Transverse colon (tissue), 4 donors: ENCODE results near the gene PTGER3. TPM values are rescaled to one million over a fixed set of nuclear protein-coding genes. Genes with fewer than 3 reads are reported as not detected.

Experiments used
- DNase-seq: peaks from one replicate; pipeline ENCODE4 v3.0.0-alpha.2; 2019
- H3K27ac ChIP-seq, 4 donors: fragments of 200-600 bp; sonication (generic); 2 replicates each; pipeline ENCODE4 v1.5.1; 2016 to 2018; ENCODE audit warnings: inconsistent platforms in 4 of 4
- H3K27me3 ChIP-seq: fragments of 200-600 bp; sonication (generic); 2 replicates; pipeline ENCODE4 v1.5.1; 2017; ENCODE audit warnings: inconsistent platforms
- H3K36me3 ChIP-seq, 4 donors: fragments of 200-600 bp; sonication (generic); 2 replicates each; pipeline ENCODE4 v1.5.1; 2017 to 2019; ENCODE audit warnings: inconsistent platforms in 4 of 4
- H3K4me1 ChIP-seq, 4 donors: fragments of 200-600 bp; sonication (generic); 2 replicates each; pipeline ENCODE4 v1.5.1; 2017 to 2020; ENCODE audit warnings: inconsistent platforms in 4 of 4
- H3K4me3 ChIP-seq, 4 donors: fragments of 200-600 bp; sonication (generic); 1 replicate in 1 of 4; 2 replicates in 3 of 4; pipeline versions ENCODE4 v1.5.1 to v1.6.1; 2017 to 2019; ENCODE audit warnings: inconsistent platforms in 4 of 4
- H3K9me3 ChIP-seq, 2 donors: fragments of 200-600 bp; sonication (generic); 2 replicates each; pipeline ENCODE4 v1.5.1; 2017 to 2019; ENCODE audit warnings: inconsistent platforms in 2 of 2
- EP300 ChIP-seq: sonication (generic); formaldehyde crosslinking; IDR thresholded peaks from one replicate; pipeline ENCODE4 v1.6.1; 2017; ENCODE audit warnings: antibody characterized with exemption, low read depth
- POLR2A ChIP-seq: fragments of 450-650 bp; IDR thresholded peaks from one replicate; pipeline ENCODE4 v1.6.1; 2016; ENCODE audit warnings: antibody characterized with exemption, mild to moderate bottlenecking, moderate library complexity
- POLR2AphosphoS5 ChIP-seq, 3 donors: sonication (generic); formaldehyde crosslinking; IDR thresholded peaks; one replicate each; pipeline ENCODE4 v1.6.1; 2016; ENCODE audit warnings: antibody characterized with exemption in 3 of 3
- WGBS, 2 donors: methylation state at CpG; one replicate each; pipeline ENCODE4 v1.1.5; 2018; ENCODE audit warnings: low coverage in 1 of 2; 5-methylcytosine and 5-hydroxymethylcytosine counted together
- in situ Hi-C, 4 donors: fragments of 200-750 bp; cut with MboI; loops; one replicate each; pipeline versions ENCODE4 v1.15.0 to v1.15.1; 2017; ENCODE audit warnings: low sequenced_read_pairs in 3 of 4, low pct_ligation_motif_present in 1 of 4, low pct_unique_long_range_greater_than_20kb in 1 of 4
- intact Hi-C: fragments of 100-400 bp; cut with DNase I; formaldehyde crosslinking; loops from one replicate; pipeline ENCODE4 v1.15.1; 2023; ENCODE audit warnings: low total_unique reads
- small RNA-seq, 4 donors: library from RNA; depleted of rRNA; stranded (forward); fragments of <200 nt; gene quantifications; one replicate each; pipeline ENCODE3, GENCODE V24; 2016
- total RNA-seq, 4 donors: library from RNA; depleted of rRNA; stranded (reverse); fragments of >200 nt; gene quantifications; one replicate each; pipeline ENCODE4 v1.1.0, GENCODE V29; 2016
- TF ChIP-seq, protein P1 (sequence below), 5 experiments: fragments of 200-600 bp in 3 of 5; fragments of 450-650 bp in 2 of 5; sonication (generic) in 3 of 5; IDR thresholded peaks; 1 replicate in 2 of 5; 2 replicates in 3 of 5; pipeline ENCODE4 v1.5.1; 2016 to 2017; ENCODE audit warnings: antibody characterized with exemption in 5 of 5, inconsistent platforms in 3 of 5, mild to moderate bottlenecking in 2 of 5, moderate library complexity in 1 of 5

Gene PTGER3
- total RNA-seq, 4 donors from 2014 or later, result 4.8 to 37.0 (median 18.5) TPM

DNA sequence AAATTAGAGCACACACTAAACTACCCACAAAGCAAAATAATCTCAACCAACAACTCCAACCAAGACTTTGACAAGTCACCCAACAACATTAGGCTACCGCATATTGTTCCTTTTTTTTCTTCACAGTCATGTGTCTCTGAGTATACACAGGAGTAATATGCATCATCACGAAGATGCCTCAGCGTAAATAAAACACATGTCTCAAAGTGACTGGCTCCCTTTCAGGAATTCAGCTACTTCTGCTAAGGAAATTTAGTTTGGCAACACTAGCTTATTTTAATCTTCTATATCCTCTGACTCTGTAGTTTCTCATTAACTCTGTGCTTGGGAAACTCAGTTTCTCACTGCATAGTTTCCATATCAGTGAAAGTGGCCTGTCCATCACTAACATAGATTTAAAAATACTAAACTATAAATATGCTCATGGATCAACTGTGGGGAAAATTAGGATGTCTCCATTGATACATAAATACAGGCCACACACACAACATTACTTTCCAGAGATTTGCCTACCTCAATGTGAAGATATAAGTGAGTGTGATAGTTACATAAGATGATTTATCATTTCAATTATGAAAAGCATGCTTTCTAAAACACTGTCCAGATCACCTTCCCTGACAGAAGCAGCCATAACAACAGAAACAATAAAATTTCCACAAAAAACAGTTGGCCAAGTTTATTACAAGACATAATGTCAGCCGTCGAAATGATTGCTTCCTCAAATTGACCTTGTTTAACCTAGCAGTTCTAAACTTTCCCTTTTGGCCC lies 113.2 kb downstream of the PTGER3 start:
- in situ Hi-C loops (no loop called here), intact Hi-C loops (no loop called here)
- H3K27me3 ChIP-seq, result no peaks in the 10 kb centered on the region
- H3K27ac ChIP-seq, result no peak overlapping the region
- H3K4me1 ChIP-seq, result peaks cover 0 to 3% (median 1%) of the 10 kb centered on the region in 4 donors
- no peak for TF ChIP-seq POLR2A
- TF ChIP-seq POLR2AphosphoS5 (IDR thresholded peaks at IDR 0.05), result peak in 1 of 3 donors; percentile 54
- no peak overlapping the region for H3K4me3 ChIP-seq
- no peaks in the 10 kb centered on the region for H3K9me3 ChIP-seq
- H3K36me3 ChIP-seq, result no peaks in the 10 kb centered on the region
- 47 to 56% methylated on average over 5 of the region's 5 CpGs for WGBS, 2 donors
- no peak for DNase-seq

DNA sequence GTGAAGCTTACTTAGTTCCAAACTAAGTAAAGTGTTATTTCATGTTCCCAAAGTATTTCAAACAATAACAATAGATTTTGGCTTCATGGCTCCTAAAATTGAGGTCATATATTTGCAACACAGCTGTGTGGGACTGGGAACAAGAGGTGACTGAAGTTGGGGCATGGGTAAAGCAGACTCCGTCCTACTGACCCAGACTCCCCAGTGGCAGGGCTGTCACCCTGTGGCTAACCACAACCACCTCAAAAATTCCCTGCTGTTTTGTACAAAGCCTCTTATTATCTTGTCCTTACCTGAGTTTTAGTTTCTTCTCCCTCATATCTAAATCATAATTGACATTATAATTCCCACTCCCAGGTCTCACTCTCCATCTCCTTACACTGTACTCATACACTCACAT lies 117.6 kb downstream of the PTGER3 start:
- 40 to 63% methylated on average over 1 of the region's 1 CpG for whole genome bisulfite sequencing, 2 donors
- in situ Hi-C loops (no loop called here), intact Hi-C loops (no loop called here)
- Histone ChIP-seq H3K4me3 (no peak overlapping the region), H3K27me3 (no peaks in the 10 kb centered on the region), H3K27ac (no peak overlapping the region), H3K36me3 (no peaks in the 10 kb centered on the region), H3K9me3 (no peaks in the 10 kb centered on the region), H3K4me1 (peaks cover 0 to 3% (median 1%) of the 10 kb centered on the region in 4 donors)
- TF ChIP-seq, protein P1, sequence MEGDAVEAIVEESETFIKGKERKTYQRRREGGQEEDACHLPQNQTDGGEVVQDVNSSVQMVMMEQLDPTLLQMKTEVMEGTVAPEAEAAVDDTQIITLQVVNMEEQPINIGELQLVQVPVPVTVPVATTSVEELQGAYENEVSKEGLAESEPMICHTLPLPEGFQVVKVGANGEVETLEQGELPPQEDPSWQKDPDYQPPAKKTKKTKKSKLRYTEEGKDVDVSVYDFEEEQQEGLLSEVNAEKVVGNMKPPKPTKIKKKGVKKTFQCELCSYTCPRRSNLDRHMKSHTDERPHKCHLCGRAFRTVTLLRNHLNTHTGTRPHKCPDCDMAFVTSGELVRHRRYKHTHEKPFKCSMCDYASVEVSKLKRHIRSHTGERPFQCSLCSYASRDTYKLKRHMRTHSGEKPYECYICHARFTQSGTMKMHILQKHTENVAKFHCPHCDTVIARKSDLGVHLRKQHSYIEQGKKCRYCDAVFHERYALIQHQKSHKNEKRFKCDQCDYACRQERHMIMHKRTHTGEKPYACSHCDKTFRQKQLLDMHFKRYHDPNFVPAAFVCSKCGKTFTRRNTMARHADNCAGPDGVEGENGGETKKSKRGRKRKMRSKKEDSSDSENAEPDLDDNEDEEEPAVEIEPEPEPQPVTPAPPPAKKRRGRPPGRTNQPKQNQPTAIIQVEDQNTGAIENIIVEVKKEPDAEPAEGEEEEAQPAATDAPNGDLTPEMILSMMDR (IDR thresholded peaks at IDR 0.05), result no peak
- no peak for TF ChIP-seq POLR2AphosphoS5 (IDR thresholded peaks at IDR 0.05)
- no peak for TF ChIP-seq EP300
- TF ChIP-seq POLR2A, result no peak
- no peak for DNase-seq

DNA sequence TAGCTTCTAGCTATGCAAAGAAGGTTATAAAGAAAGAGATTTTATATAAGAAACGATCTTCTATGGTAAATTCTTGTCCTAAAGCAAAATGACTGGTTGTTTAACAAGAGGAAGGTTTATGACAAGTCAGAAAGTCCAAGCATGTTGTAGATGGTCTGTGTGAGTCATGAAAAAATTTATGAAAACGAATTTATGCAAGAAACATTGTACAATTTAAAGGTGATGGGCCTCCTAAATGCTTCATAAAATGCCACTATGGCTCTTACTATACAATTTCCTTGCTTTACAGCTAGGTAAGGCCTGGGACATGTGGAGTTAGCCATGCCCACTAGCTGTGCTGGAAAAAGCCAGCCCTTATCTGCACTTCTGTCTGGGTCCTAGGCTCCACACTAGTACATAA lies 125.4 kb downstream of the PTGER3 start:
- DNase-seq, result no peak
- Histone ChIP-seq H3K4me1 (no peaks in the 10 kb centered on the region), H3K27me3 (no peaks in the 10 kb centered on the region), H3K27ac (no peak overlapping the region), H3K9me3 (peaks cover 0 to 8% of the 10 kb centered on the region in 2 donors), H3K4me3 (no peak overlapping the region), H3K36me3 (no peaks in the 10 kb centered on the region)
- intact Hi-C loops, result no loop called here
- TF ChIP-seq, protein P1 (IDR thresholded peaks at IDR 0.05), result no peak
- TF ChIP-seq POLR2AphosphoS5 (IDR thresholded peaks at IDR 0.05) (no peak), POLR2A (no peak), EP300 (no peak)
- 43 to 51% methylated on average over 2 of the region's 2 CpGs for WGBS, 2 donors
- in situ Hi-C loops, result no loop called here

Small RNA genes within 50 kb of the gene (small RNA-seq; reads per million reads assigned to genes)
- 755 to 2,540 (median 1,379) reads per million in 4 donors for gene MIR186

Other genes with a start within 250 kb of the PTGER3 start
- gene ZRANB2, start 33.2 kb upstream of the PTGER3 start, total RNA-seq, result 100 to 1,000 TPM in 3 of 4 donors, 10 to 100 TPM in 1; 90.9 to 352 (median 187) TPM